G401 (cell line): Measurements from ENCODE around the gene EXOC1. TPM values are rescaled to one million over a fixed set of nuclear protein-coding genes. Genes with fewer than 3 reads are reported as not detected.
A peak's percentile ranks its signal among the peaks of the same experiment; 100 is the strongest.

Source experiments
- DNase-seq: peaks from one replicate; pipeline ENCODE4 v3.0.0-alpha.2; 2015; ENCODE audit warnings: low spot score
- in situ Hi-C: cut with HindIII; loops from 2 replicates; pipeline ENCODE4 v1.10.0; 2016; ENCODE audit warnings: low sequenced_read_pairs, mixed read lengths
- total RNA-seq: library from RNA; depleted of rRNA; stranded (reverse); fragments of >200 nt; shearing (Covaris generic); gene quantifications from 2 replicates; pipeline ENCODE4 v1.2.3, GENCODE V29; 2014; rRNA removed

Gene EXOC1
- total RNA-seq, 1 experiment from 2014 or later = 43.6 TPM

DNA sequence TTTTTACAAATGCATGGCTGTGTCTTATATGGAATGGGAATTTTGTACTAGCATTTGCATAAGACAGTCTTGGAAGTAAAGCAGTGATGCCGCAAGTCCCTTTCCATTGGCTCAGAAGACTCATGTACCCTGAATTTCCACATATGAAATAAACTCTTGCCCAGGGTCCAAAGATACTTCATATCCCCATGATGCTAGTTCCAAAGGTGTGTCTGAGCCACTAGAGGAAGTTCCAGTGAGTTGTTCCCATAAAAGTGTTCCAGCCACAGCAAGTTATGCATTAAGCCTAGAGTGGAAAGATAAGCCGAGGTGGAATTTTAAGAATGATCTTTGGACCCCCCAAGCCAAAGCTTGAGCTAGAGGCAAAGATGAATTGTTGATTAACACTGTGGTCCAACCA lies 86.0 kb downstream of the EXOC1 start:
- in situ Hi-C loops = no loop called here
- DNase-seq = no peak

DNA sequence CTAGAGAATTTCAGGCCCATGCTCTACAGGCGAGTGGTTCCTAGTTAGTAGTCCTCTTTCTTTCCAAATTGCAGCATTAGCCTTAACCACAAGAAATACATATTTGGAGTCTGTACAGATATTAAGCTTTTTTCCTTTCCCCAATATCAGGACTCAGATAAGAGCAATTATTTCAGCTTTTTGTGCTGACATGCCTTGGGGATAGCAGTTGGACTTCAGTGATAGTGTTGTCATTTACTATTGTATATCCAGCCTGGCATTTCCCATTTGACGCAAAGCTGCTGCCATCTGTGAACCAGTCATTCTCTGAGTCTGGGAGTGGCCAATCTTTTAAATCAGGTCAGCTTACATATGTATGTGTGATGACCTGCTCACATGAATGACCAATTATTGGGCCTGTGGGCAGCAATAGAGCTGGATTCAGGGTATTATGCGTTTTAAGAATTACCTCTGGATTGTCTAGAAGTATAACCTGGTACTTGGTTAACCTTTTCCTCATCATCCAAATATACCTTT lies 88.5 kb downstream of the EXOC1 start:
- no peak for DNase-seq
- in situ Hi-C loops = no loop called here

DNA sequence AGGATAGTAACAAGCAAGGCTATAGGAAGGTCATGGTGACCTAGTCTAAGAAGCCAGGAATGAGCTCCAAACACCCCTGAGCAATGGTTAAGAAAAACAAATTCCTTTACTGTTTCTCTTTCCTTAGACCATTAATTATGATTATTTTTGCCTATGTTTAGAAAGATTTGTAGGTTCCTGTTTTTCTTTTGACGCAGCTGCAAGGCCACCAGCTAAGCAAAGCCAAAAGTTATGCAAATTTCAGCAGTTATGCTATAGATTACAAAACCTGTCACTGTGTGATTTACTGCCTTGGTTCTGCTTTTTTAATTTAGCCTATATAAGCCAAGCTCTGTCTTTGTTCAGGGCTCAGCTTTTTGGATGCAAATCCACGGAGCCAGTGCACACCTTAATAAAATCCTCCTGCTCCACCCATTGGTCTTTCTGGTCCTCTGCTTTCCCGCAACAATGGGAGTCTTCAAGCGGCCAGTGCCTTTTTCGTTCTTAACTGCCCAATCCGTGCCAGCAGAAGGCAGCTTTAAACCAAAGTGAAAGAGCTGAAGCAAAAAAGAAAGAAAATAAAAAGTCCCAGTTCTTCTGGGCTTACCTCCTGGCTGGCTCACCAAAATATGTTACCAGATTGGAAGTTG lies 93.9 kb downstream of the EXOC1 start:
- DNase-seq = no peak
- in situ Hi-C loops = no loop called here

DNA sequence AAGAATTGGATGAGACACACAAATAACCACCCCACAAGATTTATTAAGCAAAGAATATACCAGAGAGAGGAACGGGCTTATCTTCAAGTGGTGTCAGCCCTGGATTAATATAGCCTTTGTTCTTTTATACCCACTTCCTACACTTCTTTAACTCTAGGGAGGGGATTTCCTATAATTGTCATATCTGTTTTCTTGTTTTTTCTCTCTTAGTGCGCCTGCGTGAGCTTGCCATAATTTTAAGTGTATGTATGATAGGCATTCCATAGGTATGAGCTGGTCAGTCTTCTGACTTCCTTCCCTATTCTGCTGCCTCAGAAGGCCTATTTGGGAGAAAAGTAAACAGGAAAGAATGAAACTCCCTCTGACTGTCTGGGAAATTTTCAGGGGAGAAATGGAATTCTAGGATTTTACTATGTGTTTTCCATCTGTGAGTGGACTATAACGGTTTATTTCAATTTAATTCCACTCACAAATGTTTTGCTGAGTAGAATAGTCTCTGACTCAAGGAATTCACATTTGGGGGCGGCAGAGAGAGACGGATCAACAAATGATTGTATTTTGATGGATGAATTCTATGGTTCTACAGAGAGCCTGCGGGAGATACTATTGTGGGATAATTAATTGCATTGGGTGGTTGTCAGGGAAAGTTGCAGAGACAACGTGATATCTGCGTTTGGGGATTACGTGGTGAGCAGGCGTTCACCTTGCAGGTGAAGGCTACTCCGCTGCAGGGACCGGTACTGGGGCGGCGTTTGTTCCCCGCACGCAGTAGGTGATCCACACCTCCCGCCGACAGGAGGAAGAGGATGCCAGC lies 94.7 kb downstream of the EXOC1 start:
- no peak for DNase-seq
- in situ Hi-C loops = no loop called here

DNA sequence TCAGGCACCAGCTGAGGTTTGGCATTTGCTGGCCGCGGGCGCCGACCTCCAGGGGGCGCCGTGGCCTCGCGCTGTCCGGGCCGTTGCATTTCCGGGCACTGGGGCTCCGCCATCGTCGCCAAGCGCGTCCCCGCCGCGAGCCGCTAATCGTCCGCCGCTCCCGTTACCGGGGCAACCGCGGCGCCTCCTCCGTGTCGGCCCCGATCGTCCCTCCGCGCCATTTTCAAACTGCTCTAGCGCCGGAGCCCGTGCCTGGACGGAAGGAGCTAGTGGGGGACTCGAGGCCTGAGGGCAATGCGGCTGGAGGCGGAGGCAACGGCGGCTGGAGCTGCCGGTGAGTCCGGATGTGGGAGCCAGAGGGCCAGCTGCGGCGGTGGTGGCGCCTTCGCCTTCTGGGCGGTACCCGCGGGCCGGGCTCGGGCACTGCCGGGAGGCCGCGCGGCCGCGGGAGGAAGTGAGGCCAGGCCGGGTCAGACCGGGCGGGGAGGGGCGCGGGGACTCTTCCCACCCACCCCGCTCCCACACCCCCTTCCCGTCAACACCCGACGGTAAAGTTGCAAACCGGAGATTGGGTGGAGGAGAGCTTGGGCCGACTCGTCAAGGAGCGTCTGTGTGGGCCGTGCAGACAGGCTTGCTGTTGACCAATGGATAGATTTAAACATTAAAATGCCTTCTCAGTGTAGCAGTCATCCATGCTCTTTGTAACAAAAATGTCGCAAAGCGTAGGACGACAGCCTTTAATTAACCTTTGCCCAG lies 95.5 kb downstream of the EXOC1 start, which contains the start of gene CEP135:
Gene CEP135 (plus strand): TSS at position 220 of the 756 bp plus-strand sequence. CDS start 3,186 bp downstream, outside the sequence.
- DNase-seq = peak; percentile 87
- in situ Hi-C loops = no loop called here

DNA sequence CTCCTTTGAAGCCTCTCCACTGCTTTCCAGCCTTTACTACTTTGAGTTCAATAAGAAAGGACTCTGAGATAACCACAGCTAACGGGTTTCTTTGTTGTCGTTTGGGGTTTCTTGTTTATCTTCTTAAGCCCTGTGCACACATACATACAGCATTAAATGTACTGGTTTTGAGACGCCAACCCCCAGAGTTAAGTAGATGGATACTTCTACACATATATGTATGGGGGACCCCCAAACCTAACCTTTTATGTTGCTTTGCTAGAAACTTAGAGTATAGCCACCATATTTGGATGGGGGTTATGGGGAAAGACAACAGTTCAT lies 96.0 kb downstream of the EXOC1 start:
- no peak for DNase-seq
- in situ Hi-C loops = no loop called here

DNA sequence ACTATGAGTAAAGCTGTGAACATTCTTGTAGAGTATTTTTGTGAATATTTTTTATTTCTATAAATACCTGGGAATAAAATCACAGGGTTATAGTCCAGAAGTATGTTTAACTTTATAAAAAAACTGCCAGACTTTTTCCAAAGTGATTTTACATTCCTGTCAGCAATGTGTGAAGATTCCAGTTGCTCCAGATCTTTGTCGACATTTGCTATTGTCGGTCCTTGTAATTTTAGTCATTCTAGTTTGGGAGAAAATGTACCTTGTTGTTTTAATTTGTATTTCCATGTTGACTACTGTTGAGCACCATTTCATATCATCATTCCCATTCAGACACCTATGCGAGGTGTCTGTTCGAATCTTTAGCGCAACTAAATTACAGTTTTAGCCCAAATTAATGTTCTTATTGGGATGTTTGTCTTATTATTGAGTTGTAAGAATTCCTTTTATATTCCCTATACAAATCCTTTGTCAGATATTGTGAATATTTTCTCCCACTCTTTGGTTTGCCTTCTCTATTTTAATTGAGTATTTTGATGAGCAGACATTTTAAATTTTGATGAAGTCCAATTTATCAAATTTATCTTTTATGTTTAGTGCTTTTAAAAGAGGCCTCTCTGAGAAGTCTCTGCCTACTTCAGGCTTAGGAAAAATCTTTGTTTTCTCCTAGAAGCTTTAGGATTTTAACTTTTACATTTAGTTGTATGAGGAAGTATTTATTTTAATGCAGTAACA lies 97.9 kb downstream of the EXOC1 start:
- in situ Hi-C loops = no loop called here
- no peak for DNase-seq

Other genes with a start within 250 kb of the EXOC1 start
- not detected in 2 replicates for gene NMU, start 217.3 kb upstream of the EXOC1 start, total RNA-seq
- gene EXOC1L, start 33.9 kb upstream of the EXOC1 start, total RNA-seq = not detected in 2 replicates
- gene CEP135, start 95.3 kb downstream of the EXOC1 start, total RNA-seq = 5.7 and 10.7 TPM in 2 replicates